ENCODE measurements around the gene BHMT.

Gene BHMT

GRCh38 chr5:79080804-79081203, 30.8 kb upstream of the BHMT start:
- Histone ChIP-seq H3K9me3 (ENCODE audit: control insufficient read depth, low read length) (no peaks in the 10 kb centered on the region), H3K36me3 (ENCODE audit: control insufficient read depth, insufficient read depth, low read length) (no peaks in the 10 kb centered on the region), H3K4me1 (no peaks in the 10 kb centered on the region), H2AFZ (no peak overlapping the region), H3K79me2 (no peaks in the 10 kb centered on the region), H3K27ac (no peak overlapping the region), H3K27me3 (ENCODE audit: control insufficient read depth, insufficient read depth, low read length) (no peaks in the 10 kb centered on the region), H3K9ac (no peak overlapping the region), H3K4me2 (ENCODE audit: low read length) (no peak overlapping the region), H3K4me3 (ENCODE audit: low read depth, low read length) (no peak overlapping the region)
- TF ChIP-seq CTCF (IDR thresholded peaks at IDR 0.05) = no peak

GRCh38 chr5:79081779-79082178, 29.8 kb upstream of the BHMT start:
- H3K27me3 ChIP-seq (ENCODE audit: control insufficient read depth, insufficient read depth, low read length) = no peaks in the 10 kb centered on the region
- H3K9ac ChIP-seq = no peak overlapping the region
- no peaks in the 10 kb centered on the region for H3K4me1 ChIP-seq
- no peak overlapping the region for H3K4me3 ChIP-seq (ENCODE audit: low read depth, low read length)
- H3K9me3 ChIP-seq (ENCODE audit: control insufficient read depth, low read length) = no peaks in the 10 kb centered on the region
- H3K27ac ChIP-seq = no peak overlapping the region
- TF ChIP-seq CTCF (IDR thresholded peaks at IDR 0.05) = no peak
- H3K36me3 ChIP-seq (ENCODE audit: control insufficient read depth, insufficient read depth, low read length) = no peaks in the 10 kb centered on the region
- no peak overlapping the region for H2AFZ ChIP-seq
- no peaks in the 10 kb centered on the region for H3K79me2 ChIP-seq
- no peak overlapping the region for H3K4me2 ChIP-seq (ENCODE audit: low read length)

- Histone ChIP-seq H3K4me3 (ENCODE audit: low read depth, low read length) (no peak overlapping the region), H3K4me1 (no peaks in the 10 kb centered on the region), H3K27ac (no peak overlapping the region), H3K4me2 (ENCODE audit: low read length) (no peak overlapping the region), H3K9me3 (ENCODE audit: control insufficient read depth, low read length) (no peaks in the 10 kb centered on the region), H3K36me3 (ENCODE audit: control insufficient read depth, insufficient read depth, low read length) (no peaks in the 10 kb centered on the region), H3K27me3 (ENCODE audit: control insufficient read depth, insufficient read depth, low read length) (no peaks in the 10 kb centered on the region), H2AFZ (no peak overlapping the region), H3K79me2 (no peaks in the 10 kb centered on the region), H3K9ac (no peak overlapping the region)
- no peak for TF ChIP-seq CTCF (IDR thresholded peaks at IDR 0.05)
Observed at GRCh38 chr5:79086116-79086515, 25.5 kb upstream of the BHMT start.

- Histone ChIP-seq H3K36me3 (ENCODE audit: control insufficient read depth, insufficient read depth, low read length) (no peaks in the 10 kb centered on the region), H3K27me3 (ENCODE audit: control insufficient read depth, insufficient read depth, low read length) (no peaks in the 10 kb centered on the region), H3K27ac (no peak overlapping the region), H3K4me1 (no peaks in the 10 kb centered on the region), H3K9me3 (ENCODE audit: control insufficient read depth, low read length) (no peaks in the 10 kb centered on the region), H3K4me2 (ENCODE audit: low read length) (no peak overlapping the region), H3K79me2 (no peaks in the 10 kb centered on the region), H3K4me3 (ENCODE audit: low read depth, low read length) (no peak overlapping the region), H2AFZ (no peak overlapping the region), H3K9ac (no peak overlapping the region)
- TF ChIP-seq CTCF (IDR thresholded peaks at IDR 0.05) = no peak
Observed at GRCh38 chr5:79088507-79088906, 23.1 kb upstream of the BHMT start.

GRCh38 chr5:79091064-79091463, 20.5 kb upstream of the BHMT start:
- TF ChIP-seq CTCF (IDR thresholded peaks at IDR 0.05) = no peak
- Histone ChIP-seq H3K4me1 (peaks cover 7% of the 10 kb centered on the region), H3K9ac (no peak overlapping the region), H3K9me3 (ENCODE audit: control insufficient read depth, low read length) (no peaks in the 10 kb centered on the region), H3K79me2 (no peaks in the 10 kb centered on the region), H3K4me3 (ENCODE audit: low read depth, low read length) (no peak overlapping the region), H3K27me3 (ENCODE audit: control insufficient read depth, insufficient read depth, low read length) (no peaks in the 10 kb centered on the region), H3K27ac (no peak overlapping the region), H2AFZ (no peak overlapping the region), H3K36me3 (ENCODE audit: control insufficient read depth, insufficient read depth, low read length) (no peaks in the 10 kb centered on the region), H3K4me2 (ENCODE audit: low read length) (no peak overlapping the region)

All from parathyroid adenoma (tissue), 2 donors.